ENCODE measurements around the gene BYSL.

BYSL gene

GRCh38 chr6:41917528-41917927 is 3.8 kb upstream of the BYSL start:
- peak; percentile 84 for DNase-seq (ENCODE audit: low read depth)

DNA sequence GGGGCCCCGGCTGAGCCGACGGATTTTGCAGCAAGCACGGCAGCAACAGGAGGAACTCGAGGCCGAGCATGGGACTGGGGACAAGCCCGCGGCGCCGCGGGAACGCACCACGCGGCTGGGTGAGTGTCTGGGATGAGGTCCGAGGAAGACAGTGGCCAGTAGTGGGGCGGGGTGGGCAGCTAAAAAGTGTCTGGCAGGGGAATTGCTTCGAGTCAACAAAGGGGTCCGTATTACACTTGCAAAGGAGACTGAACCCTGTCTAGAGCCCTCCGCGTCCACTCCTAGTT is 356 bp downstream of the BYSL start:
- DNase-seq (ENCODE audit: low read depth), result no peak

DNA sequence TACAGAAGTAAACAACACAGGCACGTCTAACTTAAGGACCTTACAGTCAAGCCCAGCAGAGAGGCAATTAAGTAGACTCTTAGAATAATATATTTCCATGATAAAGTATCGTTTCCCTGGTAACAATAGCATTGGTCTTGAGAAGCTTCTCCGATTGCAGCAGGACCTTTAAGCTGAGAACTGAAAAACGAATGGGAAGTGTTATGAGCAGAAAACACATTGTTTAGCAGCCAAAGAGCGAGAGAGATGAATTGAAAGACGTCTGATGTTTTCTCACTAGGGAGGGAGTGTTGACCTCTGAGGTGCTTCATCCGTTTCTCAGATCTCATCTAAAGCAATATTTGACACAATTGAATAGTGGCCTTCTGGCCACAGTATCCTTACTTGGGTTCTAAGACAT is 855 bp downstream of the BYSL start:
- DNase-seq (ENCODE audit: low read depth), result no peak

- no peak for DNase-seq (ENCODE audit: low read depth)
Measured at GRCh38 chr6:41927253-41927652, 6.0 kb downstream of the BYSL start.

DNA sequence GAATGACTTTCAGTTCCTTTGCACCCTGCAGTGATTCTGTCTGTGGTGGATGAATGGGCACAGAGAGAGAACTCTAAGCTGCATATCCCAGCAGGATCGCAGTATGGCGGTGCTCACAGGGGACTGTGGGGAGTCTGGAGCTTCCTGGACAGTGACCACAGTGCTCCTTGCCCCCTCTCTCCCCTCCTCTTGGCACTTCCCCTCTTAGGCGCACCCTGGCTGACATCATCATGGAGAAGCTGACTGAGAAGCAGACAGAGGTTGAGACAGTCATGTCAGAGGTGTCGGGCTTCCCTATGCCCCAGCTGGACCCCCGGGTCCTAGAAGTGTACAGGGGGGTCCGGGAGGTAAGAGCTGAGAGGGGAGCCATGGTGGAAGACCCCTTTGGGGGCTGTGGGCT is 8.6 kb downstream of the BYSL start:
- DNase-seq (ENCODE audit: low read depth), result no peak

DNA sequence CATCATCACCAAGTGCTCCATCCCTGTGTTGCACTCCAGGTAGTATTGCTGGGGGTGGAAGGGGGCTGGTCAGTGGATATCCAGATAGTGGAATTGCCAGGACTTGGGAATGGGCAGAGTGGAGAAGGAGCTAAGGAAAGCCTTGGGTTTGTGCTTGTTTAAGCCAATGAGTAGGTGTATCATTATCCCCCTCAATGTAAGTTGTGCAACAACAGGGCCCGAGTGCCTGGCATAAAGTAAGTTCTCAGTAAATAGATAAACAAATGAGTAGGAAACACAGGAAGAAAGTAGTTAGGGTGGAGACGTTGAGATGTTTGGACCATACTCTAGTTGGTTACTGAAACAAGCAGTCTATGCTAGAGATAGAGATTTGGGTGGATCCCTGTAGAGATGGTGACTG is 10.5 kb downstream of the BYSL start:
- DNase-seq (ENCODE audit: low read depth), result no peak

DNA sequence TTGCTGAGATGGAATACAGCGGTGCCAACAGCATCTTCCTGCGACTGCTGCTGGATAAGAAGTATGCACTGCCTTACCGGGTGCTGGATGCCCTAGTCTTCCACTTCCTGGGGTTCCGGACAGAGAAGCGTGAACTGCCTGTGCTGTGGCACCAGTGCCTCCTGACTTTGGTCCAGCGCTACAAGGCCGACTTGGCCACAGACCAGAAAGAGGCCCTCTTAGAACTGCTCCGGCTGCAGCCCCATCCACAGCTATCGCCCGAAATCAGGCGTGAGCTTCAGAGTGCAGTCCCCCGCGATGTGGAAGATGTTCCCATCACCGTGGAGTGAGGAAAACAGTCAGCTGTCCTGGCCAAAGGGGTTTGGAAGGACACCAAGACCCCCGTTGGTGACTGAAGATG is 11.1 kb downstream of the BYSL start:
- DNase-seq (ENCODE audit: low read depth), result no peak

- no peak for DNase-seq (ENCODE audit: low read depth)
Measured at GRCh38 chr6:41934278-41935192, 13.2 kb downstream of the BYSL start.

GRCh38 chr6:41935193-41935574 is 13.9 kb downstream of the BYSL start:
- DNase-seq (ENCODE audit: low read depth), result no peak

DNA sequence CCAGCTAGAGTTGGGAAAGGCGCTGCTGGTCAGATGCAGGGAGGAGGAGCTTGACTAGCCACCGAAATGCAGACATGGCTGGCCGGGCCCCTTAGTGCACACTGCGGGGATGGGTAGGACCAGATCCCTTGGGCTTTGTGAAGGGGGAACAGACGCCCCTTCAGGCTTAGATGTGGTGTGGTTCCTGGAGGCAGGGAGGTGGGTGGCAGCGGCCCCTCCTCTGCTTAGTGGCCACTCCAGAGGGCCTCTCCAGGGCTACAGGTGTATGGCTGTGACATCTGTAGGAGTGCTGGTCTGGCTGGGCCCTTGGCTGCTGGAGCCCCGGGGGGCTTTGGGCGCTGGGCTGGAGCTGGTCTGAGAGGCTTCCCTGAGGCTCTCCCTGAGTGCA is 14.4 kb downstream of the BYSL start:
- no peak for DNase-seq (ENCODE audit: low read depth)

- DNase-seq (ENCODE audit: low read depth), result peak; percentile 82
Measured at GRCh38 chr6:41936073-41936837, 15.0 kb downstream of the BYSL start.

DNA sequence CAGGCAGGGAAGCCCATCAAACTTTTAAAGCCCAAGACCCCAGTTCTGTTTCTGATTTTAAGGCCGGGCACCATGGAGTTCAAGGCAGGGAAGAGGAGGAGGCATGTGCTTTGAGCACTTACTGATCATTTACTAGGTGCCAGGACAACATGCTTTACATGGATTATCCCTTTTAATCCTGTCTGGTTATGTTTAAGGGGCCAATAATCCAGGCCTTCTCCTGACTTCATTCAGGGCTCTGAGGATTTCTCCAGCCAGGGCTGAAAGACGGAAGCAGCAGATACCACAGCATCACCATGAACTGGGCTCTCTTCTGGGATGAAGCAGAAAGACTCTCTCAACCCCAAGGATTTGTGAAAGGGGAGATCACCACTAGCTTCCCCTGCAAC is 16.2 kb downstream of the BYSL start:
- no peak for DNase-seq (ENCODE audit: low read depth)

GRCh38 chr6:41937861-41938574 is 16.7 kb downstream of the BYSL start:
- DNase-seq (ENCODE audit: low read depth), result no peak

DNA sequence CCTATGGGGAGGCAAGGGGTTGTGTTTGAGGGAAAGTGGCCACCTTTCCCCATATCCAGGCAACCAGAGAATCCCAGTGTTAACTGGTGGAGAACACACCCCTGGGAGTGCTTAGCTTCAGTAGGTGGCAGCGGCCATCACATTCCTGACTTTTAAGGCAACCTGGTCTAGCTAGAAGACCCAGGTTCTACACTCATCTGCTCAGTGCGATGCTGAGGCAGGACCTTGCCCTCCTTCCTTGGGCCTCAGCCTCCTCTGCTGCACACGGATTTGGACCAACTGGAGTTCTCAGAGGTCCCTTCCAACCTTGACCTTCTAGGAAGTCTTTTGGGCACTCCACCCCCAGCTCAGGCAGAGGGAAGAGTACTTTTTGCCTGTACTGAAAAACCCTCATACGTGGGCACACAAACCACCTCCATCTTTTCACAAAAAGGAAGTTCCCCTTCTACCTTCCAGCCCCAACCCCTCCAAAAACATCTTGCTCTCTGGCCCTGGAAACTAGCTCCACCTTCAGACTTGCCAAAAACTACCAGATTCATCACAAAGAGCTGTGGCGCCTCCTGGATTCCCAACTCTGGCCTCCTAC is 17.4 kb downstream of the BYSL start:
- DNase-seq (ENCODE audit: low read depth), result no peak

GRCh38 chr6:41939176-41939847 is 18.0 kb downstream of the BYSL start:
- no peak for DNase-seq (ENCODE audit: low read depth)

GRCh38 chr6:41939848-41940758 is 18.8 kb downstream of the BYSL start:
- DNase-seq (ENCODE audit: low read depth), result no peak

DNA sequence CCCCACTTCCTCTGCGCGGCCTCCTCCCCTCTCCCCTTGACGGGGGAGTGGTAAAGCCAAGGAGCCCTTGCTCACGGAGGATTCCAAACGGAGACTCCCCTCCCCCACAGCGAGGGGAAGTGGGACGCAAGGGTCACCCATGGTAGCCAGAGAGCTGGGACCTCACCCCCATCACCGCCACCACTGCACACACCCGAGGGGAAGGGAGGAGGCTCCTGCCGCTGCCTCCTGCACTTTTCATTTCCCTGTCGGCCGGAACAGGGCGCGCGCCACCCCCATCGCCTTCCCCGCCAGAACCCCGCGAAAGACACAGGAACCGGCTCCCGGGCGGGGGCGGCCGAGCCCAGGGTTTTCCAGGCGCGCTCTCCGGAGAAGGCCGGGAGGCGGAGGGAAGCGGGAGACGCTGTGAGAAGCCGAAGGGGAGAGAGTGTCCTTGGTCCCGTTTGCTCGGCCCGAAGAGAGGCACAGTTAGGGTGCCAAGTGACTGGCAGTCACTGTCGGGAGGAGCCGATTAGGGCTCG is 19.5 kb downstream of the BYSL start:
- DNase-seq (ENCODE audit: low read depth), result no peak

GRCh38 chr6:41941280-41942066 is 20.2 kb downstream of the BYSL start, which contains the start of gene CCND3:
TSS of gene CCND3 (minus strand) at chr6:41941808. CDS start at chr6:41941649, 159 bp downstream.
- DNase-seq (ENCODE audit: low read depth), result no peak

- no peak for DNase-seq (ENCODE audit: low read depth)
Measured at GRCh38 chr6:41942067-41942851, 21.0 kb downstream of the BYSL start.

Measured in fibroblast of the conjunctiva (primary cell).